SU-DHL-6 (cell line): ENCODE measurements around the gene SCYGR1.

Source experiments
- H2AFZ ChIP-seq: fragments of 200-600 bp; sonication (generic); 2 replicates; pipeline ENCODE4 v1.6.1; 2014; ENCODE audit warnings: low read depth, mild to moderate bottlenecking, moderate library complexity, mixed read lengths, antibody characterized with exemption, low read length; ENCODE audit not compliant: severe bottlenecking
- H3F3A ChIP-seq: fragments of 200-600 bp; shearing (Covaris generic); 2 replicates; pipeline ENCODE4 v1.6.0; 2016; ENCODE audit warnings: antibody characterized with exemption, mild to moderate bottlenecking; ENCODE audit not compliant: insufficient read depth
- H3K27ac ChIP-seq: fragments of 200-600 bp; sonication (generic); 2 replicates; pipeline ENCODE4 v1.5.1; 2016; ENCODE audit warnings: low read depth, mild to moderate bottlenecking, low read length, moderate library complexity, mixed read lengths
- H3K27me3 ChIP-seq: fragments of 200-600 bp; sonication (generic), shearing (Covaris generic); 2 replicates; pipeline ENCODE4 v1.6.0; 2014; ENCODE audit warnings: mild to moderate bottlenecking, low read length
- H3K36me3 ChIP-seq: fragments of 200-600 bp; sonication (generic); 2 replicates; pipeline ENCODE4 v1.6.1; 2014; ENCODE audit warnings: mild to moderate bottlenecking, low read length, mixed read lengths
- H3K4me2 ChIP-seq: fragments of 300-600, 200-600 bp; shearing (Covaris generic), sonication (generic); 2 replicates; pipeline ENCODE4 v1.6.0; 2014; ENCODE audit warnings: low read length, low read depth, mild to moderate bottlenecking; ENCODE audit not compliant: poor library complexity, severe bottlenecking
- H3K4me3 ChIP-seq: fragments of 200-600 bp; sonication (generic); 2 replicates; pipeline ENCODE4 v1.5.1; 2014; ENCODE audit warnings: antibody characterized with exemption, low read length, mild to moderate bottlenecking, mixed read lengths; ENCODE audit not compliant: insufficient read depth, poor library complexity, severe bottlenecking
- H3K79me2 ChIP-seq: fragments of 200-600 bp; sonication (generic); 2 replicates; pipeline ENCODE4 v1.6.1; 2014; ENCODE audit warnings: mild to moderate bottlenecking, low read length, moderate library complexity; ENCODE audit not compliant: insufficient read depth
- H3K9ac ChIP-seq: fragments of 200-600 bp; sonication (generic); 2 replicates; pipeline ENCODE4 v1.7.0; 2014; ENCODE audit warnings: mild to moderate bottlenecking, low read length
- H3K9me2 ChIP-seq: fragments of 200-600 bp; sonication (generic); replicated peaks from 2 replicates; pipeline ENCODE4 v1.6.1; 2014; ENCODE audit warnings: low read length; ENCODE audit not compliant: insufficient read depth
- H3K9me3 ChIP-seq: fragments of 200-600 bp; sonication (generic); 2 replicates; pipeline ENCODE4 v1.6.1; 2014; ENCODE audit warnings: low read length, mixed read lengths; ENCODE audit not compliant: insufficient read depth
- H4K20me1 ChIP-seq: fragments of 200-600 bp; sonication (generic); 2 replicates; pipeline ENCODE4 v1.6.1; 2014; ENCODE audit warnings: low read depth, mild to moderate bottlenecking, antibody characterized with exemption, low read length, moderate library complexity, mixed read lengths
- CTCF ChIP-seq: fragments of 200-600 bp; sonication (generic); IDR thresholded peaks from one replicate; pipeline ENCODE4 v1.5.1; 2017; ENCODE audit warnings: antibody characterized with exemption, mild to moderate bottlenecking, low read length, moderate library complexity; ENCODE audit not compliant: insufficient read depth, poor library complexity, severe bottlenecking
- EZH2phosphoT487 ChIP-seq: fragments of 200-600 bp; sonication (generic), shearing (Covaris generic); conservative IDR thresholded peaks from 2 replicates; pipeline ENCODE4 v1.6.1; 2018; ENCODE audit warnings: mild to moderate bottlenecking, antibody characterized with exemption, low read length, moderate library complexity, mixed read lengths

SCYGR1 gene

DNA sequence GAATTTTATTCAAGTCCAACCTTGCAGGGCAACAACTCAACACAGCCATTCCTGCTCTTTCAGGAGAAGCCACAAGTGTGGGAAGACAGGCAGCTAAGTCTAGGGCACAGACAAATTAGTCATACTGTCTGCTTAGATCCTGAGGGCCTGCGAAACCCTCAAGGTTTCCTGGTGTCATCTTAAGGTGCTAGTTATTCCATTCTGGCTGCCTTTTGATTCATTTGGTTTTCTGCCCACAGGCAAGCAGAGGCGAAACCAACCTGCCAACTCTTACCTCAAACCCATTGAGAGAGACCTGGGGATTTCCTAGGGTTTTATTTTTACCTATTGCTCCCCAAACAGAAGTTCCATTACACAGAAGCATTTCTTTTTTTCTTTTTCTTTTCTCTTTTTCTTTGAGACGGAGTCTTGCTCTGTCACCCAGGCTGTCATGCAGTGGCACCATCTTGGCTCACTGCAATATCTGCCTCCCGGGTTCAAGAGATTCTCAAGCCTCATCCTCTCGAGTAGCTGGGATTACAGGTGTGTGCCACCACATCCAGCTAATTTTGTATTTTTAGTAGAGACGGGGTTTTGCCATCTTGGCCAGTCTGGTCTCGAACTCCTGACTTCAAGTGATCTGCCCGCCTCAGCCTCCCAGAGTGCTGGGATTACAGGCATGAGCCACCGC lies 23.7 kb upstream of the SCYGR1 start:
- no peaks in the 10 kb centered on the region for H3F3A ChIP-seq
- H3K4me2 ChIP-seq = no peak overlapping the region
- no peak overlapping the region for H3K4me3 ChIP-seq

GRCh38 chr2:227410191-227410590 lies 22.4 kb upstream of the SCYGR1 start:
- Histone ChIP-seq H3K9me3 (no peaks in the 10 kb centered on the region), H3K9ac (no peak overlapping the region), H3F3A (no peaks in the 10 kb centered on the region), H3K27ac (no peak overlapping the region), H3K9me2 (no peaks in the 10 kb centered on the region), H3K36me3 (no peaks in the 10 kb centered on the region), H2AFZ (no peak overlapping the region), H3K79me2 (no peaks in the 10 kb centered on the region), H3K4me3 (no peak overlapping the region), H3K27me3 (no peaks in the 10 kb centered on the region), H4K20me1 (no peaks in the 10 kb centered on the region), H3K4me2 (no peak overlapping the region)
- TF ChIP-seq EZH2phosphoT487 = no peak
- TF ChIP-seq CTCF = no peak

More for the DNA sequence above, 23.7 kb upstream of the SCYGR1 start:
- H2AFZ ChIP-seq = no peak overlapping the region
- H3K79me2 ChIP-seq = no peaks in the 10 kb centered on the region
- no peaks in the 10 kb centered on the region for H3K27me3 ChIP-seq
- no peaks in the 10 kb centered on the region for H4K20me1 ChIP-seq
- no peaks in the 10 kb centered on the region for H3K36me3 ChIP-seq
- no peaks in the 10 kb centered on the region for H3K9me2 ChIP-seq
- no peaks in the 10 kb centered on the region for H3K9me3 ChIP-seq
- H3K27ac ChIP-seq = no peak overlapping the region
- TF ChIP-seq CTCF (no peak), EZH2phosphoT487 (no peak)
- no peak overlapping the region for H3K9ac ChIP-seq

DNA sequence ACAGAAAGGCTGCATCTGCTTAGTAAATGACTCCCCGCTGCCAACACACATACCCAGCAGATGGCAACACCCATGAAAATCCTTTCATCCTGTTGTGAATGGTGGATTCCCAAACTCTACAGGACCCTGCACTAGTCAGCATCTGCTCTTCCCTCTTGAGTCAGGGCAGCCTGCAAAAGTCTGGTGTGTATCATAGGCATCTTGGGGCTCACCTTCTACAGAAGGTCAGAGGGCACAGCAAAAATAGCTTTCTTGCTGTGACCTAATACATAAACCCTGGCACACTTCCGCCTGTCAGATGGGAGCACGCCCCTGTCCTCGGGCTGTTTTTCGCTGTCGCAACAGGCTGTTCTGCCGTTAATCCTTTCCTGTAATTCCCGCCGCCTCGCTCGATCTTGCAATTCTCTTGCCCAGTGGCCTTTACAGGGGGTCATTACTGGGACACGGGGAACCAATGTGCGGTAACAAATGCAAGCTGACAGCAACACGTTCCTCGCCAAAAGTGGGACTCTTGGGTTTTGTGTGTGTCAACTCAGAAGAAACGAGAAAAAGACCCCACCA lies 19.9 kb upstream of the SCYGR1 start:
- Histone ChIP-seq H2AFZ (no peak overlapping the region), H3K79me2 (no peaks in the 10 kb centered on the region), H3F3A (no peaks in the 10 kb centered on the region), H3K36me3 (no peaks in the 10 kb centered on the region), H3K9me2 (no peaks in the 10 kb centered on the region), H3K4me2 (no peak overlapping the region), H3K27ac (no peak overlapping the region), H4K20me1 (no peaks in the 10 kb centered on the region), H3K9ac (no peak overlapping the region), H3K27me3 (no peaks in the 10 kb centered on the region), H3K9me3 (no peaks in the 10 kb centered on the region), H3K4me3 (no peak overlapping the region)
- no peak for TF ChIP-seq CTCF
- TF ChIP-seq EZH2phosphoT487 = no peak
